ENCODE data around the gene ENDOV.

Gene ENDOV

DNA sequence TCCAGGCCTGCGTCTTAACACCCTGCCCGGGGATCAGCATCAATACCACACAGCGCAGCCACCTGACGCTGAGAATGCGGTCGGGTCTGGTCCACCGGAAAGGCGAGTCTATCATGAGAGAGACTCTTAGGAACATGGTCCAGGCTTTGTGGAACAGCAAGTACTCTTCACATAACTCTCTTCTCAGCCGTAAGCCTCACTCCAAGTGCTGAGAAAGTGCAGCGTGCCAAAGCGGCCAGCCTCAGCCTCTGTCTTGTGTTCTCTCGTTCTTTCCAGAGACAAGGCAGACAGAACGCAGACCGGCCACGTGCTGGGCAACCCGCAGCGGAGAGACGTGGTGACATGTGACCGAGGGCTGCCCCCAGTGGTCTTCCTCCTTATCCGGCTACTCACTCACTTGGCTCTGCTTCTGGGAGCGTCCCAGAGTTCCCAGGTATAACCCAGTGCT is 34.4 kb upstream of the ENDOV start:
- TF ChIP-seq, protein P1, sequence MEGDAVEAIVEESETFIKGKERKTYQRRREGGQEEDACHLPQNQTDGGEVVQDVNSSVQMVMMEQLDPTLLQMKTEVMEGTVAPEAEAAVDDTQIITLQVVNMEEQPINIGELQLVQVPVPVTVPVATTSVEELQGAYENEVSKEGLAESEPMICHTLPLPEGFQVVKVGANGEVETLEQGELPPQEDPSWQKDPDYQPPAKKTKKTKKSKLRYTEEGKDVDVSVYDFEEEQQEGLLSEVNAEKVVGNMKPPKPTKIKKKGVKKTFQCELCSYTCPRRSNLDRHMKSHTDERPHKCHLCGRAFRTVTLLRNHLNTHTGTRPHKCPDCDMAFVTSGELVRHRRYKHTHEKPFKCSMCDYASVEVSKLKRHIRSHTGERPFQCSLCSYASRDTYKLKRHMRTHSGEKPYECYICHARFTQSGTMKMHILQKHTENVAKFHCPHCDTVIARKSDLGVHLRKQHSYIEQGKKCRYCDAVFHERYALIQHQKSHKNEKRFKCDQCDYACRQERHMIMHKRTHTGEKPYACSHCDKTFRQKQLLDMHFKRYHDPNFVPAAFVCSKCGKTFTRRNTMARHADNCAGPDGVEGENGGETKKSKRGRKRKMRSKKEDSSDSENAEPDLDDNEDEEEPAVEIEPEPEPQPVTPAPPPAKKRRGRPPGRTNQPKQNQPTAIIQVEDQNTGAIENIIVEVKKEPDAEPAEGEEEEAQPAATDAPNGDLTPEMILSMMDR (IDR thresholded peaks at IDR 0.05; ENCODE audit: borderline replicate concordance, insufficient read depth, low read depth, low read length) = no peak
- H3K4me3 ChIP-seq (ENCODE audit: low read depth, low read length) = no peak overlapping the region

GRCh38 chr17:80381416-80381923 is 33.5 kb upstream of the ENDOV start:
- TF ChIP-seq, protein P1 (IDR thresholded peaks at IDR 0.05; ENCODE audit: borderline replicate concordance, insufficient read depth, low read depth, low read length) = no peak
- H3K4me3 ChIP-seq (ENCODE audit: low read depth, low read length) = no peak overlapping the region

DNA sequence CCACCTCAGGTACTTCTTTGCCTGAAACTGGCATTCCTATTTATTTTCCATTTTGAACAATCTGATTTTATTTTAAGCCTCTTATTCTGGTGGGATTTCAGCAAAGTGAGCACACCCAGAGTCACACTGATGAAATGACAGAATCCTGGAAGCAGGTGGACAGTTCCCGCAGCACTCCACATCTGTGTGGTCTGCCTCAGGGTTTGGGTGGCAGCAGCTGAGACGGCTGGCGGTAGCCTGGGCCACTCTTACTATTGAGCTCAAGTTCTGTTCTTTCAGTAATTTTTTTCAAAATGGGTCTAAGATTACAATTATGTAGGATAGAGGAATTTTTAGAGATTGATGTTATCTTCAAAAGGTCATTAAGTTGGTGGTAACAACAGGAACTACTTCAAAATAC is 32.5 kb upstream of the ENDOV start:
- TF ChIP-seq, protein P1 (IDR thresholded peaks at IDR 0.05; ENCODE audit: borderline replicate concordance, insufficient read depth, low read depth, low read length) = no peak
- H3K4me3 ChIP-seq (ENCODE audit: low read depth, low read length) = no peak overlapping the region

GRCh38 chr17:80382956-80383355 is 32.0 kb upstream of the ENDOV start:
- no peak overlapping the region for H3K4me3 ChIP-seq (ENCODE audit: low read depth, low read length)
- TF ChIP-seq, protein P1 (IDR thresholded peaks at IDR 0.05; ENCODE audit: borderline replicate concordance, insufficient read depth, low read depth, low read length) = no peak

DNA sequence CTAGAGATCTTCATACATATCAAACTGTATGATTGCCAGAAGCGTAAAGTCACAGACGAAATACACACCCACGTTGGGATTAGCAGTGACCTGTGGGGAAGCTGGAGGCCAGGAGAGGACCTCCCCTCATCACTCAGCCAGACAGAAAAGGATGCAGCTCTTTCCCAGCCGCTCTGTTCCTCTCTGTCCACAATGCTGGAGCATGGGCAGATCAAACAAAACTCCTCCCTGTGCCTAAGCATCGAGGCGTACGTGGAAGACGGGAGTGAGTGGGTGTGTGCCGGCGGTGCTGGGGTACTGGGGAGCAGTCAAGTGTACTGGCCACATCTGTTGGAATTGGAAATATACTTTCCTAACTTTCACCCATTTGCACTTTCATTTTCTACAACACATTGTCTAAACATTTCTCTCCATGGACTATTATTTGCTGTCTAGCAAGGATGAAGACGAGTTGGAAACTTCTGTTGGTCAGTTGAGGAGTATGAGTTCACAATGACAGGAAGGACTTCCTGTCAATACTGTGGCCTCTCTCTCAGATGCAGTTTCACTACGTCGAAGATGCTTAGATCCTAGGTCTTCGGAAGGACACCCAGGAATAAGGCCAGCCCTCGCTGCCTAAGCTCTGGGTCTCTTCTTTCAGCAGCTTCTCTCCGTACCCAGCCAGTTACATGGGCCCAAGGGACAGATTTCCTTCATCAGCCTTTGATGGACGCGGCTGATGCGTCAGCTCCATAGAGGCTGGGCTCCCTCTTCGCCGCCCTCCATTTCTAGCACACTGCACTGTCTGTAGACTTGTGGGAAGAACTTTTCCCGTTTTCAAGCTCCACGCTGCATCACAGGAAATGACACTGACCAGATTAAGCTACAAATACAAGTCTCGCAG is 30.6 kb upstream of the ENDOV start:
- no peak overlapping the region for H3K4me3 ChIP-seq (ENCODE audit: low read depth, low read length)
- TF ChIP-seq, protein P1 (IDR thresholded peaks at IDR 0.05; ENCODE audit: borderline replicate concordance, insufficient read depth, low read depth, low read length) = no peak

DNA sequence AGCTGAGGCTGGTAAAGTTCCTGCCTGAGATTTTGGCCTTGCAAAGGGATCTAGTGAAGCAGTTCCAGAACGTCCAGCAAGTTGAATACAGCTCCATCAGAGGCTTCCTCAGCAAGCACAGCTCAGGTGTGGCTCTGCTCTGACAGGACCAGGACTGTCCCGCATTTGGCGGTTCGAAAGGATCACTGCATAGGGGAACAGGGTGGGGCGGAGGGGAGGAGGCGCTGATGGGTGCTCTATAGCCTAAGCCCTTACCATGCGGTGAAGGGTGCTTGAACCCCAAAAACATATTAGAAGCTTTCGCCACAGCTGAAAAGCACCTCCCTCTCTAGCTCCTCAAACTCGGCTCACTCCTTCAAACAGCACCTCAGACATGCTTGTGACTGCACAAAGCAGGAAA is 29.9 kb upstream of the ENDOV start:
- TF ChIP-seq, protein P1 (IDR thresholded peaks at IDR 0.05; ENCODE audit: borderline replicate concordance, insufficient read depth, low read depth, low read length) = no peak
- H3K4me3 ChIP-seq (ENCODE audit: low read depth, low read length) = no peak overlapping the region

DNA sequence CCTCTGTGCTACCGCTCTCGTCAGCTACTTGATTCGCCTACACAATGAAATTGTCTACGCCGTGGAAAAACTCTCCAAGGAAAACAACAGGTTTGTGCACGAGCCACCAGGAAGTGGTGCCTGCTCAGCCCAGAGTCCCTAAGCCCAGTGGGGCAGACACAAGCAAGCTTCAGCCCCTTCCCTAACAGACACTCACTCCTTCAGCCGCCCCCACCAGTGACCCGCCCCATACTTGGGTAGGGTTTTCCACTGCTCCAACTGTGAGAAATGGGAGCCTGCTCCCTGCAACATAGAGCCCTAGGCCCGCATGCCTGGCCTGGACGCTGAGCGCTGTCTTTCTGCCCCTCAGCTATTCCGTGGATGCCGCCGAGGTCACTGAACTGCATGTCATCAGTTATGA is 28.6 kb upstream of the ENDOV start:
- TF ChIP-seq, protein P1 (IDR thresholded peaks at IDR 0.05; ENCODE audit: borderline replicate concordance, insufficient read depth, low read depth, low read length) = no peak
- H3K4me3 ChIP-seq (ENCODE audit: low read depth, low read length) = no peak overlapping the region

Data from GM12875 (cell line).